Measurements from ENCODE around the gene RAP1GAP2.
"Not testable (repeated sequence)": the region's sequence is repeated elsewhere in the genome, so short reads cannot be mapped to it uniquely, and the experiment has no call there.

The RAP1GAP2 gene

DNA sequence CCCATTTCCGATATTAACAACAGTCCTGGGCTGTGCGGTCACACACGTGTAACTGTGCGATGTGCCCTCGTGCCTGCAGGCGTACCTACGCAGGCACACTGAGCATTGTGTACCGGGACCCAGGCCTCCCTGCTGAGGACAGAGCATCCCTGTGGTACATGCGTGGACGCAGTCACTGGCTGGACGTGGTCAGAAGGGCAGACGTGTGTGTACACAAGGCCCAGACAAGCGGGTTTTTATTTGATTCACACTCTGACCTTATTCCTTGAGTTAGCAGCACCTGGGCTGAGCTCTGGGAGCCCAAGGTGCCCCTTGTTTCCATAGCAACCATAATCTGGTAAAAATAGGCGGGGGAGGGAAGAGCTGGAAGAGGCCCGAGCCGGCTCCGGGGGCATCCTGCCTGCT, 19.5 kb downstream of the RAP1GAP2 start:
- DNase-seq = no peak

DNA sequence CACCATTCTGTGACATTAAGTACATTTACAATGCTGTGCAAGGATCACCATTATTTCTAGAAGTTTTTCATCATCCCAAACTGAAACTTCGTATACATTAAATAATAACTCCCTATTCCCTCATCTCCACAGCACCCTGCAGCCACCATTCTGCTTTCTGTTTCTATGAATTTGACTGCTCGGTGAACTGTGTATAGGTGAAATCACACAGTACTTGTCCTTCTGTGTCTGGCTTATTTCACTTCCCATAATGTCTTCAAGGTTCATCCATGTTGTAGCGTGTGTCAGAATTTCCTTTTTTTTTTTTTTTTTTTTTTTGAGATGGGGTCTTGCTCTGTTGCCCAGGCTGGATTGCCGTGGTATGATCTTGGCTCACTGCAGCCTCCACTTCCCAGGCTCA, 20.4 kb downstream of the RAP1GAP2 start:
- DNase-seq = no peak

DNA sequence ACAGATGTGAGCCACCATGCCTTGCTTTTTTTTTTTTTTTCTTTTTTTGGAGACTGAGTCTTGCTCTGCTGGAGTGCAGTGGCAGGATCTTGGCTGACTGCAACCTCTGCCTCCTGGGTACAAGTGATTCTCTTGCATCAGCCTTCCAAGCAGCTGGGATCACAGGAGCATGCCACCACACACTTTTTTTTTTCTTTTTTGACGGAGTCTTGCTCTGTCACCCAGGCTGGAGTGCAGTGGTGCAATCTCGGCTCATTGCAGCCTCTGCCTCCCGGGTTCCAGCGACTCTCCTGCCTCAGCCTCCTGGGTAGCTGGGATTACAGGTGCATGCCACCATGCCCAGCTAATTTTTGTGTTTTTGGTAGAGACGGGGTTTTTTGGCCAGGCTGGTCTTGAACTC, 23.1 kb downstream of the RAP1GAP2 start:
- DNase-seq = not testable (repeated sequence)

DNA sequence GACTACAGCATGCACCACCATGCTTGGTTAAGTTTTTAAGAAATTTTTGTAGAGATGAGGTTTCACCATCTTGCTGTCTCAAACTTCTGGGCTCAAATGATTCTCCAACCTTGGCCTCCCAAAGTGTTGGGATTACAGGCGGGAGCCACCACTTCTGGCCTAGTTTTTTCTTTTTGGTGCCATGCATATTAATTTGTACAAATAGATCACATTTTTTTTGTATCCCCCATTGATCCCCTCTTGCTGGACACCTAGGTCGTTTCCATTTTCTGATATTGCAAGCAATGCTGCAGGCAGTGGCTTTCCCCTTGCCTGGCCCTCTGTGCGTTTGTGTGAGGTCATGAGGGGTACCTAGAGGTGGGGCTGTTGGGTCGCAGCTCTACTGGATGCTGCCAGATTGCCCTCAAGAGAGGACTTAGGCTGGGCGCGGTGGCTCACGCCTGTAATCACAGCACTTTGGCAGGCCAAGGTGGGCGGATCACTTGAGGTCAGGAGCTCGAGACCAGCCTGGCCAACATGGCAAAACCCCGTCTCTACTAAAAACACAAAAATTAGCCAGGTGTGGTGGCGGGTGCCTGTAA, 23.8 kb downstream of the RAP1GAP2 start:
- no peak for DNase-seq

DNA sequence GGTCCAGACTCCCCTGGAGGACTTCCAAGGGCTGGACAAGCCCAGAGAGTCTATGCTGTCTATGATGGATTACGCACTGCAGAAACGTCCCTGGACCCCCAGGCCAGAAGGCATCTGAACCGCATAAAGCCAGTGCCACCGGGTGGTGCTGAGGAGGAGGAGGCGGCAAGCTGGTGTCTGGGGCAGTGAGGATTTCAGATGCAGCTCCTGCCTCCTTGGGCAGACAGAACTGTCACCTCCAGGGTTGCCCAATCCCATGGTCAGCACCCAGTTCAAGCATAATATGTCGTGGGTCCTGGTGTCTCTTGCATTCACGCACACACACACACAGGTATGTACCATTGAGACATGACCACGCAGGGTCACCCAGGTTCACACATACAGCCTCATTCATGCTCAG, 25.6 kb downstream of the RAP1GAP2 start:
- no peak for DNase-seq

DNA sequence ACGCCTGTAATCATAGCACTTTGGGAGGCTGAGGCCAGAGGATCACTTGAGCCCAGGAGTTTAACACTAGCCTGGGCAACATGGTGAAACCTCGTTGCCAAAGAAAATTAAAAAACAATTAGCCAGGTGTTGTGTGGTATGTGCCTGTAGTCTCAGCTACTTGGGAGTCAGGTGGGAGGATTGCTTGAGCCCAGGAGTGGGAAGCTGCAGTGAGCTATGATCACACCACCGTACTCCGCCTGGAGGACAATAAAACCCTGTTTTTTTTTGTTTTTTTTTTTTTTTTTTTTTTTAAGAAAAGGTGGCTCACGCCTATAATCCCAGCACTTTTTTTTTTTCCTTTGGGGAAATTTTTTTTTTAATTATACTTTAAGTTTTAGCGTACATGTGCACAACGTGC, 26.1 kb downstream of the RAP1GAP2 start:
- no peak for DNase-seq

DNA sequence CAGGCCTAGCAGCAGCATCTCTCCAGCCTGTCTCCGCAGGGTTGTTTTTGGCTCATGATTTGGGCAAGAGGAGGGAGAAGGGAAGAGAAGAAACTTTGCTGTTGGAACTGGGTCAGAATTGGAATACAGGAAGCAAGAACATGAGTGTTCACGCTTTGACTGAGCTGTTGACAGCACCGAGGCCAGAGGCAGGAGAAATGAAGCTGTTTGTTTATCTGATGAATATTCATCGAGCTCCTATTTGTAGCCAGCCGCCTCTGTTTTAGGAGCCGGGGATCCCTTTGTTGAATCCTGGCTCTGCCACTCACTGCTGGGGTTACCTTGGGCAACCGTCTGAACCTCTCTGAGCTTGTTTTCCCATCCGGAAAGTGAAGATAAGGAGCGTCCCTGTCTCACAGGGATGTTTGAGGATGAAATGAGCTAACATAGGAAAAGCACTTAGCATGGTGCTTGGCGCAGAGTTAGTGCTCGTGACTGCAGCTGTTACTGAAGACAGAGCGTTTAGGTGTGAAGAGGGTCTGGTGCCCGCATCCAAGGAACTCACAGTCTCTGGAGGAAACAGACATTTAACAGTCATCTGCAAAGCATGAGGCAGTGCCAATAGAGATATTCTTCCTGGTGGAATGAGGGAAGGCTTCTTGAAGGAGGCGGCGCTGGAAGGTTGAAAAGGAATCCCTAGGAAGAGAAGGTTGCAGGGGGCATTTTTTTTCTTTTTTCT, 29.2 kb downstream of the RAP1GAP2 start:
- DNase-seq = no peak

DNA sequence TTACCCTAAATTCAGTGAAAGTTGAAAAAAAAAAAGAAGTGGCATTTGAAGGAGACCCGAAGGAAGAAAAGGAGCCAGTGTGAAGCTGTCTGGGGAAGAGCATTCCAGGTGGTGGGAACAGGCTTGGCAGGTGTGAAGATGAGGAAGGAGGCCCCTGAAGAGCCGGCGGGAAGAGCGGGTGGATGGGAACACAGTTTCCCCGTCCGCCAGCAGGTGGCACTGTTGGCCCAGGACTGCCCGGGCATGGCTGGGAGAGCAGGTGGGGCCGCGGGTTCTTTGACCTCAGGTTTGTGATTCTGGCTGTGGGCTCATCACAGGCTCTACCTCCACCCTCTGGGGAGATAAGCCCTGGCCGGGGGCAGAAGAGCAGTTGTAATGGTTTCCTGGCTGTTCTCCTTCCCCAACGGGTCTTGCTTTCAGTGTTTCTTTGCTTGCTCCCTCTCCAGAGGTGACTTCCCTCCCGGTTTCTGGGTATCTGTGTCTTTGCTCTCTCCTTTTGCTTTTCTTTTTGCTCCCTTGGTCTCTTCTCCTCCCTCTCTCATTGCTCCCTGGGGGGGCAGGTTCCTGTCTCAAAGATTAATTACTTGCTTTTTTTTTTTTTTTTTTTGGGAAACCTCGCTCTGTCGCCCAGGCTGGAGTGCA, 32.3 kb downstream of the RAP1GAP2 start:
- DNase-seq = peak; percentile 62 to 81

DNA sequence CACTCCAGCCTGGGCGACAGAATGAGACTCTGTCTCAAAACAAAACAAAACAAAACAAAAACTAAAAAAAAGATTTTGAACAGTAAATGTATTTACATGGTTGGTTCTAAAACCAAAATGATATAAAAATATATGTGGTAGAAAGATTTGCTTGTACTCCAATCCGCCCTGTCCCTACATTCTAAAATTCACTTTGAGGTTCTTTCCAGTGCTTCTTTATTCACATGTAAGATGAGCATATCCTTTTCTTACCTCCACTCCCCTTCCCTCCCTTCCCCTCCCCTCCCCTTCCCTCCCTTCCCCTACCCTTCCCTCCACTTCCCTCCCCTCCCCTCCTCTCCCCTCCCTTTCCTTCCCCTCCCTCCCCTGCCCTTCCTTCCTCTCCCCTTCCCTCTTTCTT, 34.4 kb downstream of the RAP1GAP2 start:
- no peak for DNase-seq

DNA sequence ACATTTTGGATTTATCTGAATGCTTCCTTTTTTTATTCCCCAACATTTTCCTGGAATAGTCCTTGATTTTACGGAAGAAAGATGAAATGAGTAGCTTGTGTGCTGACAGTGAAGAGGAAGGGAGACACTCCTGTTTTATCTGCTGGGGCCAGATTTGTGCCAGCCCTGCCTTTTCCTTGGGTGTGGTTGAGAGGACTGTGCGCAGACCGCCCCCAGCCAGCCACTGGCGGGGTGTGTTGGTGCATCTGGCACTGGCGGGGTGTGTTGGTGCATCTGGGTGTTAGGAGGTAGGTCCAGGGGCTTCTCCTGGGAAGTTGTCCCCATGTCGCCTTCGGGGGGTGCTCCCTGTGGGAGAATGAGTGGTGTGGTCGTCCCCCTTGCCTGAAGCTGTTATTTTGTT, 39.5 kb downstream of the RAP1GAP2 start:
- no peak for DNase-seq

DNA sequence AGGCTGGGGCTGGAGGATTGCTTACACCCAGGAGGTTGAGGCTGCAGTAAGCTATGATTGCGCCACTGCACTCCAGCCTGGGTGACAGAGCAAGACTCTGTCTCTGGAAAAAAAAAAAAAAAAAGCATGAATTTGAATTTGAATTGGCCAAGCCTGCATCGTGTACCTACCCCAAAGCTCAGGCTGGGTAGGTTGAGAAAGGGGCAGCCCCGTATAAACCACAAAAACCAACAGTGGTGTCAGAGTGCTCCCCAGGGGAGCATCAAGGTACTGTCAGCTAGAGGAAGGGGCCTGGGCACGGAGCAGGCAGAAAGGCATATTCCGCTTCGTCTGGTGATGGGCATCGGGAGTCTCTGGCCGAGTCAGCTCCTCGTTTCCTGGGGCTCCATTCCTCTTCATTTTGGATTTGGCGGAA, 40.9 kb downstream of the RAP1GAP2 start:
- DNase-seq = peak; percentile 18 to 53

DNA sequence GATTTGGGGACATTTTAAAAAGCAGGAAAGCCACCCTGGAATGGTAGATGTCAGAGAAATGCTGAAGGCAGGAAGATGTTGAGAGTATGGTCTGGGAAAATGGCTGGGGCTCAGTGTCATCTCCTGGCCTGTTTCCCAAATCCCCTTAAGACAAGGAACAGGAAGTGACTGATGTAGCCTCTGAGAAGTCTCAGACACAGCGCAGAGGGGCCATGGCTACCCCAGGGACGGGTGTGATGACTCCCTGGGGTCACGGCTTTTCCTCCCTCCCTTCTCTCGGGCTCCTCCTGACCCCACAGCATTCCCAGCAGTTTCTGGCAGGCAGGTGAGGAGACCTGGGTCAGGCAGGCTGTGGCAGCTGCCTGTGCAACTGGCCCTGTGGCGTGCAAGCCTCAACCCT, 45.4 kb downstream of the RAP1GAP2 start:
- DNase-seq = no peak

DNA sequence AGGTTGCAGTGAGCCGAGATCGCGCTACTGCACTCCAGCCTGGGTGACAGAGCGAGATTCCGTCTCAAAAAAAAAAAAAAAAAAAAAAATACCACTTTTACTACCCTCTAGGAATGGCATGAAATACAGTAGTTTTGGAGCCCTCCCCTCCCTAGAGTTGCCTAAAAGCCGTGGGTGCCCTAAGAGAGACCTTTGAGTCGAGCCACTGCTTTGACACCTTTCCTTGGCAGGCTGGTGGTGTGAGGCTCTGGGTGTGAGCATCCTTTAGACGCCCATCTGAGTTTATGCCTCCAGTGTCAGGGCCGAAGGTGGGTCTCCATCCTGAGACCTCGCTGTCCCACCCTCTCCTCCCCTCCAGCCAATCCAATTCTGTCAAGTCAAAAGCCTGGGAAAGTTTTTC, 46.2 kb downstream of the RAP1GAP2 start:
- DNase-seq = no peak

DNA sequence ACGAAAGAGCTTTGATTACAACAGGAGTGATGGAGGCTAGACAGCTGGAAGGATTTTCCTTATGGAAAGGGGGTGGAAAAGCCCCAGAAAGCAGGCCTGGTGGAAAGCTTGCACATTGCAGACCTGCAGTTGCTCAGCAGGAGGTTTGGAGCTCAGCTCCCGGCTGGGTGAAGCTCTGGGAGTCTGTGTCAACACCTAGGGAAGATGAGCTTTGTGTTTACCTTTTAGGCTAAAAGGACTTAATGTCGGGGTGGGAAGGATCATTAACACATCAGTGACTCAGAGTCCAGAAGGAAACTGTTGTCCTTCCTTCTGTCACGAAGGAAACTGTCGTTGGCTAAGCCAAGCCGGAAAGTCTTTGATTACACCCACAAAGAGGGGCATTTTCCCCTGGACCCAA, 48.2 kb downstream of the RAP1GAP2 start:
- no peak for DNase-seq

DNA sequence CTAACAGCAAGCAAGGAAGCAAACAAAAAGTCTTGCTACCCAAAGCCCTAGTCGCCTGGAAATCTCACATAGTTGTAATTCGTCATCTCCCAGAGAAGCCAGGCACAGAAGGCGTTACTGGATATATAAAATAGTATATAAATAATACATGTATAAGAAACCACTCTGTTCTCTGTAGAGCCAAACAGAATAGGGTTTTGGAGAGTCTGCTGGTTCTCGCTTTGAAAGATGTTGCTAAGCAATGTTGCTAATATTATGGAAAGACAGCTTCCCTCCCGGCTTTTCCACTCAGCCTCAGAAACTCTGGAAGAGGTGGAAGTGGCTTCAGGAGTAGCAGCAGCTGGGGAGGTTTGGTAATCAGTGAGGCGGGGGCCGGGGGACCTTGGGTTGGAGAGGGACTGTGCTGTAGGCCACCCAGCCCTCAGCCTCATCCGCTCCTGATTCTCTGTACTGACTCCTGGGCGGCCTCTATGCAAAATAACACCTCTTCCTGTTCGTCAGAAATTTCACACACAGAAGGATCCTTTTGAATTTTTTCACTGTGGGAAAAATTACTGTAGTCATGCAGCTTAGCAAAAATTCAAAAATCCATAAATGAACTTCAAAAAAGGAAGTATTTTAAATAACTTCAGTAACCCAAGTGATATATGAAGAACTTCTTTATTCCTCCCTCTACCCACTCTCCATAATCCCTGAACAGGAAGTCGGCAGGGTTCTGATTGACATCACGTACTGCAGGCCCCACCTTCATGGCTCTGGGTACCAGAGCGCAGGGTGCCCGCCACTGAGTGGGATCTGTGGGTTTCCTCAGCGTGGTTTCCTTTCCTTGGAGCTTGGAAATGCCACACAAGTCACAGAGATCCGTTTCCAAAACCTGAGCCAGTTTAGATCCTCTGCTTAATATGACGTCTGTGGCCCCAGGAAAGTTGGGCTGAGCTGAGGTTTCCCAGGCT, 51.4 kb downstream of the RAP1GAP2 start:
- DNase-seq = no peak

DNA sequence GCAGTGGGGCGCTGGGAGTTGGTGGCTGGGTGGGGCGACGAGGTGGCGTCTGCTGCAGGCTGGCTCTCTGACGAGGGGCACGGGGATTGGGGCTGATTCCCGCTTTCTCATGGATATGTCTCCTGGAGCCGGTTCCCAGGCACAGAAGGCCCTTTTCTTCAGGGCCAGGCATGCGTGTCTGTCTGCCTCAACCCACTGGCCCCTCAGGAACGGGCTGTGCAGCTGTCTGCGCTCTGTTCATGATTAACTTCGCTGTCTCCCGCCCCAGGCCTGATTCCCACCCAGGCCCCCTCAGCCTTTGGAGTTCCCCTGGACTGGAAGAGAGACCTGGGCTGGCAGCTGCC, 53.1 kb downstream of the RAP1GAP2 start:
- DNase-seq = no peak

DNA sequence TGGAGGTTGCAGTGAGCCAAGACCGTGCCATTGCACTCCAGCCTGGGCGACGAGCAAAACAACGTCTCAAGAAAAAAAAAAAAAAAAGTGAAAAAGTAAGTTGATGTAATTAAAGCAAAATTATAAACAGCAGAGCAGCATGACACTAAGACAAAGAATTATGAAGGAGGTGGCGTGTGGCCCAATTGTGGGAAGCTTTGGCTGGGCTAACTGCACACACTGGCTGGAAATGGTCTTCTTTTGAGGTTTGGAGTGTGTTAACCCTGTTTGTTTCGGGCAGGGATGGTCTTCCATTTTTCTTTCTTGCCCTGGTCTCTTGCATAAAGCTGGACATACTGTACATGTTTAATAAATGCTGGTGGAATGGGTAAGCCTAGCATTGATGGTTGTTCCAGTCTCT, 54.8 kb downstream of the RAP1GAP2 start:
- DNase-seq = no peak

DNA sequence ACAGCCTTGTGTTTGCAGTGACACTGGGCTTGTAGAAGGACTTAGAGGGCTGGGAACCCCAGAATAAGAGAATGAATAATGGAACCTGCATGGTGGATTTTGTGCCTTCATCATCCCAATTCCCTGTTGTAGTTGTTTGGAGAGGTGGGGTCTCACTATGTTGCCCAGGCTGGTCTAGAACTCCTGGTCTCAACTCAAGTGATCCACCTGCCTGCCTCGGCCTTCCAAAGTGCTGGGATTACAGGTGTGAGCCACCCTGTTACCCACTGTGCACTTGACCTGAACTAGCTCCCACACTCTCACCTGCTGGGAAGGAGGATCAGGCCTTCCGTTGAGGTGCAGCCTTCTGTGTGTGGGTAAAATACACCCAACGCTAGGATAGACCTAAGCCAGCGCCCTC, 55.4 kb downstream of the RAP1GAP2 start:
- DNase-seq = no peak

DNA sequence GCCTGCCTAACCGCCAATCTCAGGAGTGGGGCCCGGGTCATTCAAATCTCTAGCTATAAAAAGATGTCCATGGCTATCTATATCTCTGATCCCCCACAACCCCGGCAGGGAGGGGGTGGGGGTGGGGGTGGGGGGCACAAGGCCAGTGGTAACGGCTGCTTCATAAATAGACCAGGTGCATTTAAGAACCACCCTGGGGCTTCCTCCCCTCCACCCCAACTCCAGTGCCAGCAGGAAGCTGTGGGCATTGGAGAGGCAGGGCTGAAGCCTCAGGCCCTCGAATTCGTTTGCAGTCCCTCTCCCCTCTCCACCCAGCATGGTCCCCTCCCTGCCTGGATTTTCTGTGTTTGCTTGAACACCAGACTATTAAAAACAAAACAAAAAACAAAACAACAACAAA, 56.0 kb downstream of the RAP1GAP2 start:
- no peak for DNase-seq

DNA sequence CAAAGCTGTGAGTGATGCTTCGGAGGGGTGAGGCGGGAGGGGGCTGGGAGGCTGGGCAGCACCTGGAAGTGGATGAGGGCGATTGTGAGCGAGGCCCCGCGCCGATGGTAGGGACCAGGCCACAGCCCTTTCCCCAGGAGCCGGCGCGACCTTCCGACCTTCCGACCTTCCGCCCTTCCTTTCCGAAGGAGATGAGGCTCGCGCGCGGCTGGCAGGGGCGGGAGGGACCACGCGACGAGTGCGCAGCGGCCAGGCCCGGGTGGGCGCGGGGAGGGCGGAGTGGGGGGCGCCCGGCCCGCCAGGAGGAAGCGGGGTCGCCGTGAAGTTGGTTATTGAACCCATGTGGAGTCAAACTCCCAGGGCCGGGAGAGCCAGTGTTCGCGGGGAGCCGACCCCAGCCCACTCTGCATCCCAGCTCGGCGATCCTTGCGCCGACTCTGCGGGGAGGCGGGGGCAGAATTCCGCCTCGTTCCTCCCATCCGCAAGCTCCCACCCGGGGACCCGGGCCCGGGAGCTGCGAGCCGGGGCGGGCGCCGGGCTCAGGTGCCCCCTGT, 56.6 kb downstream of the RAP1GAP2 start:
- no peak for DNase-seq

DNA sequence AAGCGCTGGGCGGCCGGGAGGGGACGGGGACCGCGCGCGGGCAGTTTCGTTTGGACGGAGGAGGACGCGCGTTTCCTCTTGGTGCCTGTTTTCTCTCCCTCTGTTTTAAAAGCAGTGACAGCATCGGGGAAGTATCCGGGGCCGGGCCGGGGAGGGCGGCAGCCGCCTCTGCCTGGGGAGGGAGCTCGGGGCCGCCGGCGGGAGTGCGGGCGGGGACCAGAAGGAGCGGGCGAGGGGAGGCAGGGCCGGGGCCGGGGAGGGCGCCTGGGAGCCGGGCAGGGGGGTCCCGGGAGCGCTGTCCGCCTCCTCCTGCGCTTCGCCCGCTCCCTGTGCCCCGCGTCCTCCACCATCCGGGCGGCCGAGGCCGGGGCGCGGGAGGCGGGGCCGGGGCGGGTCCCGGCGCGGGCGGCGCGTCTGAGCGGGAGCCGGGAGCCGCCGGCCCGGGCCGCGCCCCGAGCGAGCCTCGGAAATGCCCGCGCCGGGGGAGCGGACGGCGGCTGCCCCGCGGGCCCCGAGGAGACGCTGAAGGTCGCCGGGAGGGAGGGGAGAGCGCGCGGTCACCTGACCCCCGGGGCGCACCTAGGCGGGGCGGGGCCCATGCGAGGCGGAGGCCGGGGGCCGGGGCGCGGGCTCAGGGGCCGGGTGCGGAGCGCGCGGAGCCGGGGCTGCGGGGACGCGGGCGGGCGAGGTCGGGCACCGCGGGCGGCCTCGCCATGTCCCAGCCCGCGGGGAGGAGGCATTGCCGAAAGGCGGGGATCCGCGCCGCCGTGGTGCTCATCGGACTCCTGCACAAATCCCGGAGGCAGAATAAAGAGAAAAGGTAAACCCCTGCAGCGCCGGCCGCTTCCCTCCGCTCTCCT, 57.3 kb downstream of the RAP1GAP2 start:
- DNase-seq = peak in 1 of 2 experiments; percentile 20

Measured in stimulated activated CD4-positive, alpha-beta T cell treated with anti-CD3 and anti-CD28 coated beads, Interleukin-4, amount 100 ng/mL, for 4 hours (primary cell).